Stimulated activated naive CD8-positive, alpha-beta T cell treated with anti-CD3 and anti-CD28 coated beads, Interleukin-15, Interleukin-2, amounts not matched to agents 100 U/mL and 50 U/mL, for 24 hours (primary cell): Measurements from ENCODE around the gene FHIT.

Experiments
- ATAC-seq: fragments of 150-1000 bp; cut with Tn5 transposase; one replicate; pipeline ENCODE4 v1.10.0; 2021
- DNase-seq: peaks from one replicate; pipeline ENCODE4 v3.0.0; 2021

The FHIT gene

GRCh38 chr3:60760145-60760544, 491.1 kb downstream of the FHIT start:
- ATAC-seq (no peak), DNase-seq (no peak)

- ATAC-seq (no peak), DNase-seq (no peak)
These were observed 491.8 kb downstream of the FHIT start for GRCh38 chr3:60759439-60759838.

GRCh38 chr3:60758831-60759230, 492.4 kb downstream of the FHIT start:
- DNase-seq = no peak
- ATAC-seq = no peak

- ATAC-seq = no peak
- no peak for DNase-seq
These were observed 493.1 kb downstream of the FHIT start for GRCh38 chr3:60758171-60758570.

GRCh38 chr3:60757724-60758123, 493.5 kb downstream of the FHIT start:
- no peak for ATAC-seq
- DNase-seq = no peak

- DNase-seq (no peak), ATAC-seq (no peak)
These were observed 494.8 kb downstream of the FHIT start for GRCh38 chr3:60756241-60757030.

- ATAC-seq (no peak), DNase-seq (no peak)
These were observed 496.2 kb downstream of the FHIT start for GRCh38 chr3:60755094-60755493.

GRCh38 chr3:60754617-60755016, 496.6 kb downstream of the FHIT start:
- ATAC-seq = no peak
- DNase-seq = no peak

GRCh38 chr3:60752809-60753208, 498.4 kb downstream of the FHIT start:
- ATAC-seq (no peak), DNase-seq (no peak)

- ATAC-seq (no peak), DNase-seq (no peak)
These were observed 504.4 kb downstream of the FHIT start for GRCh38 chr3:60746695-60747416.

- DNase-seq = no peak
- ATAC-seq = no peak
These were observed 505.1 kb downstream of the FHIT start for GRCh38 chr3:60746043-60746638.

- no peak for ATAC-seq
- DNase-seq = no peak
These were observed 507.6 kb downstream of the FHIT start for GRCh38 chr3:60743631-60744164.

- no peak for ATAC-seq
- DNase-seq = no peak
These were observed 508.6 kb downstream of the FHIT start for GRCh38 chr3:60742606-60743145.

- ATAC-seq (no peak), DNase-seq (no peak)
These were observed 513.4 kb downstream of the FHIT start for GRCh38 chr3:60737633-60738399.

- no peak for ATAC-seq
These were observed 520.9 kb downstream of the FHIT start for GRCh38 chr3:60730371-60730770.

GRCh38 chr3:60729056-60729455, 522.2 kb downstream of the FHIT start:
- no peak for ATAC-seq
- no peak for DNase-seq

More at GRCh38 chr3:60730371-60730770, 520.9 kb downstream of the FHIT start:
- DNase-seq = no peak

- no peak for DNase-seq
- no peak for ATAC-seq
These were observed 523.2 kb downstream of the FHIT start for GRCh38 chr3:60728006-60728405.

- ATAC-seq (no peak), DNase-seq (no peak)
These were observed 530.5 kb downstream of the FHIT start for GRCh38 chr3:60720736-60721135.

- ATAC-seq = no peak
These were observed 534.7 kb downstream of the FHIT start for GRCh38 chr3:60716573-60716972.

GRCh38 chr3:60708191-60708975, 542.9 kb downstream of the FHIT start:
- DNase-seq = no peak
- no peak for ATAC-seq

More at GRCh38 chr3:60716573-60716972, 534.7 kb downstream of the FHIT start:
- DNase-seq = no peak

- no peak for DNase-seq
- ATAC-seq = no peak
These were observed 543.7 kb downstream of the FHIT start for GRCh38 chr3:60707452-60708020.
